ENCODE measurements around the gene CNR1. TPM values are rescaled to one million over a fixed set of nuclear protein-coding genes. Genes with fewer than 3 reads are reported as not detected.

CNR1 gene
- total RNA-seq, 1 experiment from 2014 or later = 0.72 TPM

DNA sequence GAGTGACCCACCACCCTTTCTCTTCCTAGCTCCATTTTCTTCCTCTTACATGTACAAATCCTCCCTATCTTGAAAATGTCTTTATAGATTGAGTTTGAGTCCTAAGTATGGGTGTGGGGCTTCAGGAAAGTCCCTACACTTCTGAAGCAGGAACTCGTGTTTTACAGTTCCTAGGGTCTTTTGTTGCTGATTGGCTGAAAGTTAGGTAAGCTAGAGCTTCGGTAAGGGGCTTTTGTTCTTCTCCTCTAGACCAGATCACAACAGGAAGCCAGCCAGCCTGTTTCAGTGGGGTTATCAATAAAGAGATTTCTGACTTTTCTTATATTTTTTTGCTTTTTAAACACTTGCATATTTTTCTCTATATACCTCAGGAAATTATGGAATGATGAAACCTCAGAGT is 51.3 kb downstream of the CNR1 start:
- no peak overlapping the region for H3K4me3 ChIP-seq
- H3K9me3 ChIP-seq = no peaks in the 10 kb centered on the region
- no peak for DNase-seq
- H3K36me3 ChIP-seq = no peaks in the 10 kb centered on the region
- H3K27me3 ChIP-seq = no peaks in the 10 kb centered on the region

DNA sequence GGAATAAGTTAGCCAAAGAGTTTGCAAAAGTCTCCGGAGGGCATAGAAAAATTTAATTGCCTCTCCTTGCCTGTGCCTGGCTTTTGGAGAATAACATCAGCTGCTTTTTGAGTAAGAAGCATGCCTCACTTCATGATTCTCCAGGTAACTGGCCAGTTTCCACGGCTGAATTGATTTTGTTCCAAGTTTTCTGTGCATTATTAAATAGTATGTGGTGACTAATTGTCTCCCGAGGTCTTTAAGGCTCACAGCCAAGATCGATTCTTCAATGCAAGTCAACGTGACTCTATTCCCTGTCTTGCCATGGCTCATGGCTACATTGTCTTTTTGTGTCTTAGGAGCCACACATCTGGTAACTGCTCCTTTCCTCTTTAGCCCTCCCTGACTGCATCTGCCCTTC is 54.2 kb downstream of the CNR1 start:
- DNase-seq = no peak
- Histone ChIP-seq H3K9me3 (no peaks in the 10 kb centered on the region), H3K27me3 (no peaks in the 10 kb centered on the region), H3K36me3 (no peaks in the 10 kb centered on the region), H3K4me3 (no peak overlapping the region)

DNA sequence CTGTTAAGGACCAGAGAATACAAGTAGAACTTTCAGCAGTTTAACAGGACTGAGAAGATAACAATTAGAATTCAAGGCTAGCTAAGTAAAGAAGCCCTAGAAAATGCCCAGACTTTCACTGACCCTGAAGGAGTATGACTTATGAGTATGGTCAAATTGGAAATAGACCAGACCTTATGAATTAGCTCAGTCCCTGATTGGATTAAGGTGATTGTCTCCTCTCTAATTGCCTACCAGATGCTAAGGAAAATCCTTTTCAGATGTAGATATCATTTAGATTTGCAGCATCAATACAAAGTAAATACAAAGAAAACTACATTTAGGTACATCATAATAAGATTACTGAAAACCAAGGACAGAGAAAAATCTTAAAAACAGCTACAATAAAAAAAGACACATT is 58.9 kb downstream of the CNR1 start:
- Histone ChIP-seq H3K4me3 (no peak overlapping the region), H3K9me3 (no peaks in the 10 kb centered on the region), H3K36me3 (no peaks in the 10 kb centered on the region), H3K27me3 (no peaks in the 10 kb centered on the region)
- DNase-seq = no peak

DNA sequence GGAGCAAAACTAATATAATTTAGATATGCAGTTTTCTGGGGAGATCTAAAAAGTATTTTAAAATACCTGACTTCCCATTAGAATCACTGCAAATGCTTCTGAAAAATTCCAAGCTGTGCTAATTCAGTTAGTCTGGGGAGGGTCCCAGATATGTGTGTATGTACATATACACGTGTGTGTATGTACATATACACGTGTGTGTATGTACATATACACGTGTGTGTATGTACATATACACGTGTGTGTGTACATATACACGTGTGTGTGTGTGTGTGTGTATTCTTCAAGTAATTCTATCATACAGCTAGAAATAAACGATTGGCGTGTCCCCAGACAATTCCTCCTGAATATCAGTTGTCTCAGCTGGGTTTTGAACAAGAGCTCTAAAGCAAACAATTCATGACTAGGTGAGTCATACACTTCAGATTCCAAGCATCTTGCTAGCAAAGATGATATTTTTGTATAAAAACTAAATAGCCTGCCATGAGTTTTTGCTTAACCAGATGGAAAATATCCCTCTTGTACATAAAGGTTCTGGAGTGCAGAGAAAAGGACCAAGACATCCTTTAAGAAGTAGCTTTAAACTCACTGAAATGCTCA is 60.3 kb downstream of the CNR1 start:
- Histone ChIP-seq H3K9me3 (no peaks in the 10 kb centered on the region), H3K27me3 (no peaks in the 10 kb centered on the region), H3K36me3 (no peaks in the 10 kb centered on the region), H3K4me3 (no peak overlapping the region)
- DNase-seq = no peak

Other genes starting within 250 kb of the CNR1 start
- gene SPACA1, start 118.5 kb downstream of the CNR1 start, total RNA-seq (2014; rRNA removed; shearing (Covaris generic); ENCODE audit: low replicate concordance) = not detected in 2 replicates